Stimulated activated CD8-positive, alpha-beta memory T cell treated with anti-CD3 and anti-CD28 coated beads, Interleukin-12 subunit alpha, Interleukin-12 subunit beta, amount 100 ng/mL, for 1 hour (primary cell): ENCODE measurements around the gene SLC25A11.
A peak's percentile ranks its signal among the peaks of the same experiment; 100 is the strongest.

Source experiments
- DNase-seq: peaks from one replicate; pipeline ENCODE4 v3.0.0-alpha.2; 2020; ENCODE audit warnings: low read depth

SLC25A11 gene, protein sequence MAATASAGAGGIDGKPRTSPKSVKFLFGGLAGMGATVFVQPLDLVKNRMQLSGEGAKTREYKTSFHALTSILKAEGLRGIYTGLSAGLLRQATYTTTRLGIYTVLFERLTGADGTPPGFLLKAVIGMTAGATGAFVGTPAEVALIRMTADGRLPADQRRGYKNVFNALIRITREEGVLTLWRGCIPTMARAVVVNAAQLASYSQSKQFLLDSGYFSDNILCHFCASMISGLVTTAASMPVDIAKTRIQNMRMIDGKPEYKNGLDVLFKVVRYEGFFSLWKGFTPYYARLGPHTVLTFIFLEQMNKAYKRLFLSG

DNA sequence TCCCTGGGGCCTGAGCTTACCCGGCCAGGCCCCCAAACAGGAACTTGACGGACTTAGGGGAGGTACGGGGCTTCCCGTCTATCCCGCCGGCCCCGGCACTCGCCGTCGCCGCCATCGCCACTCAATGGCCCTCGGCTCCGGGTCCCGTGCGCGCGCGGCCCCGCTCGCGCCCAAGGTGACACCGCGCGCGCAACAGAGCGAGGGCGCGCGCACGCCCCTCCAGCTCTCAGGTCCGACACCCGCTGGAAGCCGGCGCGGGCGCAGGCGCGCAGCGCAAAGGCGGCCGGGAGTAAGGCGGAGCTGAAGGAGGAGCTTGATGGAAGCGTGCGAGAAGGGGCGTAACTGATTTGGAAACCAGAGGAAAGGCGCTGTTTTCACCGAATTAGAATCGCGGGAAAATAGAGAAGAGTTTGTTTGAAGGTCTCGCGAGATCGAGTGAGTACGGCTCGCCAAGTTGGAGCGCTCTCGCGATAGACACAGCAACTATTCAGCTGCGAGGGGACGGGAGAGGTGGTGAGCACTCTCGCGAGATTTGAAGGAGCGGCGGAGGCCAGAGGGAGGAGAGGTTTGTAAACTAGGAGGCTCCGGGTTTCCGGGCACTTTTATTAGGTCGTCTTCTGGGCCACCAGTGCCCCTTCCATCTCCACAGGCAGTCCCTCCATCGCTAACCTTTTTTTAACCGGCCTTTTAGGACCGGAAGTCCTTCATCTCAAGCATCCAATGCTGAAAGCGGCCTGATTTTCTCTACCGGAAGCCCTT is at the start of gene SLC25A11, which contains the start of gene RNF167:
SLC25A11 (minus strand) TSS at position 251 of the 759 bp plus-strand sequence; CDS start at position 115, 136 bp downstream.
RNF167 (plus strand) TSS at position 473 of the 759 bp plus-strand sequence. CDS start 642 bp downstream, outside the sequence.
- peak; percentile 92 for DNase-seq

DNA sequence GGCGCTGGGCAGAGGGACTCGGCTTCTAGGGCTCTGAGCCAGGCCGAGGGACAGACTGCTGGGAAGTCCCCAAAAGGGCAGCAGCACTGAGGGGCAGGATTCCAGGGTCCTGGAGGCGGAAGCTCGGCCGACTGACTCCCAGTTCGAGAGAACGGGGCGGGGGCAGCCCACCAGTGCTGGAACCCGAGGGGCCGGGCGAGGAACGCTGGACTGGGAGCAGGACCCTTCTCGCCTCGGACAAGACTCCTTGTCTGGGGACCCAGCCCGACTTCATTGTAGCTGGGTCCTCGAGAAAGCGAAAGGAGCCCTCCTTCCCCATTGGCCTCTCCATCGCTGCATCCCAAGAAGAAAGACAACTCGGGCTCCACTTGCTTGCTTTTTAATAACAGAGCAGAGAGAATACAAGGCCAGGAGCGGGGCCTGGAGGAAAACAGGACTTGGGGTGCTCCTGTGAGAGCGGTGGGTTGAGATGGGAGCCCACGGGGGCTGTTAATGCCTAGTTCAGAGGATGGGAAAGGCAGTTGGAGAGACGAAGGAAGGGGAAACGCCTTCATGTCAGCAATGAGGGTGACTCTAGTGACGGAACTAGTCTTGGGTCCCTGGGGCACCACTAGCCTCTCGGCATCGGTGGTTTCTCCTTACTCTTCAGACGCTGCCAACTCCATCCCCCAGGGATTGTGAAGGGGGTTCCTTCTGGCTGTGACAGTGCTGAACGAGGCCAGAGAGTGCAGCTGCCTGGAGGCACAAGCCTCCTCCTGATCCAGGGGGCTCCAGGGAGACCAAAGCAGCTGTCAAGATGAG is 48.1 kb upstream of the SLC25A11 start:
- DNase-seq, result no peak

DNA sequence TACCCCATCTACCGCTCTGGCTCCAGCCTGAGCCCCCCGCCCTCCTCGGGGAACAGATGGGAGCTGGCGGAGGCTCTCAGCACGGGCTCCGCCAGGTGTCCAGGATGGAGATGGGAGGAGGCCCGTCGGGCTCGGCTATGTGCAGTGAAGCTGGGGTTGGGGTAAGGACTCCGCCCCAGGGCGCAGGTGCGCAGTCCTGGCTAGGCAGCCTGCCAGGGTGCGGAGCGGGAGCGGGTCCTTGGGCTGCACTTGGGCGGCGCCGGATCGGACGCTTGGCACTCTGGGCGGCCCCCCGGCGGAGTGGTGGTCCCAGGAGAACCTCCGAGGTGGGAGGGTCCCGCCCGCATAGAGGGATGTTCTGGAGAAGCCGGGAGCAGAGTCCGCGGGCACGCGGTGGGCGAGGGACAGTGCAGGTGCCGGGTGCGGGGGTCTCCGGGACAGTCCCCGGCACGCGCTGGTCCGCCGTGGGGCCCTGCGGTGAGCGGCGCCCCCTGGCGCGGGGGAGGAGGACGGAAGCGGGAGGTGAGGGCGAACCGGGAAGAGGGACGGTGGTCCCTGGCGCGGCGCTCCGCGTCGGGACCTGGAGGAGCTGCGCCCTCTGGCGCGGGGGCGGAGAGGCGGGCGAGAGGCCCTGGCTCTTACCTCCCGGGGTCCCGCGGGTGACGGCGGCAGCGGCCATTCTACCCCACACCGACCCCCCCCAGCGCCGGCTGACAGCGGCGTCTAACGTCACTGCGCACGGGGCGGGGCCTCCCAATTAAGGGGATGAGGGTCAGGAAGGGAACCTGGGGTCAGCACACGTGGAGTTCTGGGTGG is 47.3 kb upstream of the SLC25A11 start, which contains the start of gene CAMTA2:
CAMTA2 (minus strand) TSS at position 725 of the 816 bp plus-strand sequence. CDS start 1,453 bp downstream, outside the sequence.
- DNase-seq, result peak; percentile 79

DNA sequence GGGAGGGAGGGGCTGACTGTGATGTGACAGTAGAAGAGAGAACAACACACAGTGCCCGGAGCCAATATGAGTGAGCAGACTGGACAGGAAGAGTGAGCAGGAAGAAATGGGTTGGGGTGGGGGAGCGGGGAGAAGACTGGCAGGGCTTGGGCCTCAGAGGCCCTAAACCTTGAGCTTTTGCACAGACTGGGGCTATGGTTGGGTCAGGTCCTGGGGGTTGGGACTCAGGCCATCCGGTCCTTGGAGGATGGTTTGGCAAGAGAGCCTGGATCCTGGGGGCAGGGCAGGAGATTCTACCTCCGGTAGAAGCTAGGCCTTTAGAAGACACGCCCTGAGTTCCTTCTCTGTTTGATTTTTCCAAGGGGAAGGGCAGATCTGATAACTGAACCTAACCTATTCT is 46.6 kb upstream of the SLC25A11 start:
- no peak for DNase-seq

DNA sequence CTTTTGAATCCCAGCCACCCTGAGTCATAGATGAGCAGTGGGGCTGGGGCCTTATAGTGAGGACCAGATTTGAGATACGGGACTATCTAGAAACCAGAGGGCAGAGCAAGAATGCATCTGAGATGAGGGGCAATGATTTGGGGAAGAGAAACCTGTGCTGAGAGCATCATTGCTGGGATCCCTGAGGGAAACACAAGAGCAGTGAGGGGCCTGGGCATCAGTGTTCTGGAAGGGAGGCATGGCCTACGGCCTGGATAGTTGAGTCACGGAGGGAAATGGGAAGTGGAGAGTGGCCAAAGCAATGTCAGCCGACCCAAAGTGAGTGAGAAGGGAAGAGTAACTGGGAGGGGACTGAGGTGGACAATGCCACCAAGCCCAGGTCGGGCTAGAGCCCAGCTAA is 42.5 kb upstream of the SLC25A11 start:
- DNase-seq, result no peak

DNA sequence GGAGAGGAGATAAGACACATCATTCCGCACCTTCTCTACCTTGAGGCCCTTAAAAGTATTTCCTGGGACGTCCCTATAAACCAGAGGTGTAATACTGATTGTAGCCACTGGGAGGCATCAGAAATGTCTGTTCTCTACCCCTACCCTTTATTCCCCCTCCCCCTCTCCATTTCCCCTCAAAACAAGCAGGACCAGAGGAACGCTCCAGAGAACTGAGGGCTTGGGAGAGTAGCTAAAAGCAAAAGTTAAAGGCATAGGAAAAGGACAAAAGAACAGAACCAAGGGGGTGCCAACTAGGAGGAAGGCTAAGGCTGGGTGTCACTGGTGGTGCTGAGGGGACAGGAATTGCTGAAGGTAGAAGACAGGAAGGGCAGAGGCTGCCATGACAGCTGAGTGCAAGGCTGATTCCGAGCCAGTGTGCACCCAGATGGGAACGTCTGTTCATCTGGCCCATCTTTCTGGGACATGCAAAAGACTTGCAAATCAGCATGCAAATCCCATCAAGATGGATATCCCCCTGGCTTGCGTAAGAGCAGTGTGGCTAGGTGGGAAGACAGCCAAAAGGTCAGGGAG is 40.9 kb upstream of the SLC25A11 start:
- no peak for DNase-seq

DNA sequence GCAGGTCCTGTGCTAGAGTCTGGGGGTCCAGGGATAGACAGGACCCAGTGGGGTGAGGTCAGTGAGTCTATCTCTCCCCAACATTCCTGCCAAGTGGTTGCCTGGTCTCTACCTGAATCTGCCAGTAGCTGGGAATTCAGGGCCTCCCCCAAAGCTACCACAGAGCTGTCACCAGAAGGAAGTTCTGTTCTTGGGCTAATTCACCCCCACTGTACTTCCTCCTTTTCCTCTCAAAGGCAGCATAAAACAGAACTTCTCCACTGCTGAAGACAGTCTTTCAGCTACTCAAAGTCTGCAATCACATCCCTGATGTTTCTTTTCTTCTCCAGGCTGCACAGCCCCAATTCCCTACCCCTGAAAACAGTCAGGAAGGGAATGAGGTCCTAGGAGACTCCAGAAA is 38.9 kb upstream of the SLC25A11 start:
- no peak for DNase-seq

DNA sequence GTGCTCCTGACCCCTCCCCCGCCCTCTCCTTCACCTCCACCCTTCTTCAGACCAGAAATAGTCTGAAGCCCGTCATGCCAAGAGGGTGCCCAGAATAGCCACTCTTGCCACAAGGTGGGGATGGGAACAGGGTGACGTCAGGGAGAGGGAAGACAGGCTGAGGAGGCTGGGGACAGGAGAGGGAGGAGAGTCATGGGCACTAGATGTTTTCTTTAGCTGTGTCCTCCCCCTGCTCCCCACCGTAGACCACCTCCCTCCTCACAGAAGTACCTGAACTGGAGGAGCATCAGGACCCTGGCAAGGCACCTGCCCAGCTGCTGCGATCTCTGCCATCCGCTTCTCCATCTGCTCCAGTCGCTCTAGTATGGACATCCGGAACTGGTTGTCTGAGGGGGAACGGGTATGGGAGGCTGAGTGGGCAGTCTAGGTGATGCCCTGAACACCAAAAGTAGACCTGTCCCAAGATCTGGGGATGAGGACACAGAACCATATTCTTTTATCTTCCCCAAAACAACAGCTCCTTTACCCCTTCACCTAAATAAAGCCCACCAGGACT is 34.3 kb upstream of the SLC25A11 start:
- no peak for DNase-seq

DNA sequence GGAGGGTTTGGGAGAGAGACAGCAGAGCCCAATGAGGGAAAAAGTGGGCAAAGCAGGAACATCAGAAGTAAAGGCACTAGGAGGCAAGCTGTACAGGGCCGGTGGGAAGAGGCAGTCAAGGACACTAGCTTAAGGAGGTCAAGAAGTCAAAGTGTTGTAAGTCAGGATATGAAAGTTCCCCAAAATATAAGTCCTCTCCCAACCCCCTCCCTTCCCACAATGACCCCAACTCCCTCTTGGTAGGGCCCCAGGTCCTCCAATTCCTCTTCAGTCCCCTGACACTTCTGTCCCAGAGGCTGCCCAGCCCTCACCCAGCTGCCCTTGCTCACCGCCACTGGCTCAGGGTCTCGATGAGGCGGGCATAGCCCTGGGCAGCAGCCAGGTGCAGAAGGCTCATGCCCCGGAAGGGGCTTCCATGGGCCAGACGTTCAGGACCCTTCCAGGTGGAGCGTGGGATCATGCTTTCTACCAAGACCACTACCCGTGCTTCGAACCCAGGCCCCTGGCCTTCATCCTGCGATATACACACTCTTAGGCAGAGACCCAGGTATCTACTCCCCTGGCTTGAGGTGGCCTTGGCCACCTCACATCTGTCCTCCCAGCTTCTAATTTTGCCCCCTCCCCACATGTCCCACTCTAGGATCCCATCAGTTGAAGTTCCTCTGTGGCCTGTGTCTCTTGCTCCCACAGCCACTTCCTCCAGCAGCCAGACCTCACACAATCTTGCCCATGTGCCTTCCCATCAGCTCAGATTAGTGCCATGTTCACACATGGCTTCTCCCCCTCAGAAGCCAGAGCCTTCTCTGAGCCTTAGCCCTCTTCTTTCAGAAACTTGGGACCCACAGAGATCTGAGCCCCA is 33.6 kb upstream of the SLC25A11 start:
- no peak for DNase-seq

DNA sequence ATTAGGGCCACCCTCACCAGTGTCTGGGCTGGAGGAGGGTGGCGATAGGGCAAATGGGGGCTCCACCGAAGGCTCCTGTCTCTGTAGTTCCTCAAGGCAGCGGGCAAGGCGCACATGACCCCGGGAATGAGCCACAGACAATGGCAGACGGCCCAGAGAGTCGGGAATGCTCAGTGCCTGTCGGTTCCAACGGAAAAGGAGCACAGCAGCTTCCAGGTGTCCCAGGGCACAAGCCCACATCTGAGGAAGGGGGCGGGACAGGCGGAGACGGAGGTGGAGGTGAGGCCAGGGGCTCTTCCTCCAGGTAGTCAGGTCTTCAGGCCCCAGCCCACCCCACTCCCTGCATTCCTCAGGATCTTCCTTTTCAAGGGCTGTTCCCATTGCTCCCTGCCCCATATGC is 32.9 kb upstream of the SLC25A11 start:
- DNase-seq, result no peak

DNA sequence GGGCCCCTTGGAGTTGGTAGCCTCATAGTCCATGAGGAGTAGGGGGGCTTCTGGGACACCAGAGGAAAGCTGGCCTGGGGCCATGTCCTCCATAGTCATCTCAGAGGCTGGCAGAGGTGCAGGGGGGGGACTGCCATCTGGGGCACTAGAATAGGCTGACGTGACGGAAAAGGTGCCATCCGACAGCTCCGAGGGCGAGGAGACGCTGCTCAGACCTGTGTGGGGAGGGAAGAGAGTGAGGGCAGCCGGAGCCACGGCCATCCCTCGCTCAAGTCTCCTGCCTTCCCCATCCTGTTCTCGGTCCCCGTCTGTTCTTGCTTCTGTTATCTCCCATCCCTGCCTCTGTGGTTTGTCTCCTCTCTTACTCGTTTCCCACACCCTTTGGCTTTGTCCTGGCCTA is 32.5 kb upstream of the SLC25A11 start:
- no peak for DNase-seq

DNA sequence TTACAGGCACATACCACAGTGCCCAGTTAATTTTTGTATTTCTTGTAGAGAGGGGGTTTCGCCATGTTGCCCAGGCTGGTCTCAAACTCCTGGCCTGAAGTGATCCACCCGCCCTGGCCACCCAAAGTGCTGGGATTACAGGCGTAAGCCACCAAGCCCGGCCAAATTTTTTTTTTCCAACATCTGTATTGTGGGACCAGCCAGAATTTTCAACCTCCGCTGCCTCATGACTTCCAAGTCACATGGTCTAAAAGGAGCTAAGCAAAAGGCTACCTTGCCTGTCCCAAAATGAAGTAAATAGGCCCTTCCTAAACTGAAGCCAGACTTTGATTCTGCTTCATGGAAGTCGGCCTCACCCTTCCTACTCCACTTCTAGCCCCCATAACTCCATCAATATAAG is 32.0 kb upstream of the SLC25A11 start:
- no peak for DNase-seq

DNA sequence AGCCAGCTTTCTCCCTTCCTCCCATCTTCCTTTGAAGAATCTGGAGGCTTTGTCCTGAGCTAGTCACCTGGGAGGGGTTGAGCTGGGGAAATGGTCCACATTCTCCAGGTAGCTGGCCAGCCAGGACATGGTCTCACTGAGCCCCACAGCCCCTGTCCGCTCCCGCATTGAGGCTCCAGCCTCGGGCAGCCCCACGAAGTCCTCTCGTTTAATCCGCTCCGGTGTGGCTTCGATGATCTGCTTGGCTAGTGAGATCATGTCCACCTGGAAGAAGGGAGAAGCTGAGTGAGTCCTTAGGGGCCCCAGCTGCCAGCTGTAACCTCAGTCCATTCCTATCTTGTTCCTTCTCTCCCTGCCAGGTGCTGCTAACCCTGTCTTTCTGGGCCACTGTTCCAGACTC is 30.4 kb upstream of the SLC25A11 start:
- no peak for DNase-seq

DNA sequence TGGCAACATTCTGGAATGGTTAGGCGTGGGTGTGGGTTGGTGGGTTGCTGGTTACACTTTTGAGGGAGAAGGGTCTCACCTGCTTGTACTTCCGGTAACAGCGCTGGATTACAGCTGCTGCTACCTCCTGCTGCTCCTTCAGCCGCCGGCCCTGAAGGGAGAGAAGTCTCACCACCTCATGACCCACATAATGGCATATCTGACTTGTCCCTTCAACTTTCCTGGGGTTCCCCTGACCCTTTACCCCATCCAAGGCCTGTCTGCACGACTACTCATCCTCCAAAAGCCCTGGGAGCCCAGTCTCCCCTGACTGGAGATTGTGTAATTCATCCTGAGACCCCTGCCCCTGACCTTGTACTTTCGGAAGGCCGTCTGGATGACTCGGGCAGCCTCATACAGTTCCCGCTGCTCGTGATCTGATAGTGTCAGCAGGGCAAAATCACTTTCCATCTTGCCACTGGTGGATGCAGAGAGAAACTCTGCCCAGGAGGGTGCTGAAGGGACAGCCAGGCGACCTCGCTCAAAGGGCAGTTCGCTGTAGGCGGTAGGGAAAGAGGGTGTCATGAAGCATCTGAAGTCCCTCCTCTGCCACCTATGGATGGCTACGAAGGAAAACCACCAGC is 29.8 kb upstream of the SLC25A11 start:
- no peak for DNase-seq

DNA sequence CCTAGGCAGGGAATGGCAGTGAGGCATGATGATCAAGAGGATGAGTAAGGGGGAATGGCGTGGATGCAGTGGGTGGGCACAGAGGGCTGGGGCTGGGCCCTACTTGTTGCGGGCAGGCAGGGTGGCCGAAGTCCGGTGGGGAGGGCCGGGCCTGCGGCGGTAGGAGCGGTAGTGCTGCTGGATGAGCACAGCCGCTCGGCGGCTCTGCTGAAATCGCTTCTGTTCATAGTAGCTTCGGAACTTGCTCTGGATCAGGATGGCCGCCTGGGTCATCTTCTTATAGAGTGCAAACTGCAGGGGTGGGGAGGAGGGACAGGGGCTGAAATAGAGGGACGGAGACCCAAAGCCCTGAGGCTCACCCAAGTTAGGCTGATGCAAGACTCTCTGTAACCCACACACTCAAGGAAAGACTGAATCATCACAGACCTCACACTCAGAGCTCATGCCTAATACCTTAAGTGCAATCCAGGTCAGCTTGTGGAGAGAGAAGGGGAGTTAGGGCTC is 29.3 kb upstream of the SLC25A11 start:
- DNase-seq, result no peak

DNA sequence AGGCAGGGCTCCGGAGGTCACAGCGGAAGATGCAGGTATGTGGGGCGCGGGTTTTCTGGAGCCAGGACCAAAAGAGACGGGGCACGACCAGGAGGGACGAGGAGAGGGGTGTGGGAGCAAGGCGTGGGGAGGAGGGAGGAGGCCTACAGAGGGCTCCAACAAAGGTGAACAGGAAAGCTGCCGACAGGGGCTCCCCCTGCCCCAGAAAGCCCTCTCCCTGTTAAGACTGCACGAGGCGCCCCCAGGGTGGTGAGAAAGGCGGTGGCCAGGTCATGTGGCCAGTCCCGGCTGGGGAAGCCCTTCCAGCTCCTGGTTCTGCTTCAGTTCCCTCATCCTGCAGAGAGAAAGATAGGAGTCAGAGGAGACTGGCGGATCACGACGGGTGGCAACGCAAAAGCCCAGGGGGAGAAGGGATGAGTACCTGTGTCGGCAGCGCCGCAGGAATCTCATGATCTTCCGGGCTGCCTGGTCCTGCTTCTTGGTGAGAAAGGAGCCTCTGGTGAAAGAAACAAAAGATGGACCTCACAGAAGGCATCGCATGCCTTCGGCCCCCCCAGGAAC is 28.7 kb upstream of the SLC25A11 start:
- DNase-seq, result no peak

DNA sequence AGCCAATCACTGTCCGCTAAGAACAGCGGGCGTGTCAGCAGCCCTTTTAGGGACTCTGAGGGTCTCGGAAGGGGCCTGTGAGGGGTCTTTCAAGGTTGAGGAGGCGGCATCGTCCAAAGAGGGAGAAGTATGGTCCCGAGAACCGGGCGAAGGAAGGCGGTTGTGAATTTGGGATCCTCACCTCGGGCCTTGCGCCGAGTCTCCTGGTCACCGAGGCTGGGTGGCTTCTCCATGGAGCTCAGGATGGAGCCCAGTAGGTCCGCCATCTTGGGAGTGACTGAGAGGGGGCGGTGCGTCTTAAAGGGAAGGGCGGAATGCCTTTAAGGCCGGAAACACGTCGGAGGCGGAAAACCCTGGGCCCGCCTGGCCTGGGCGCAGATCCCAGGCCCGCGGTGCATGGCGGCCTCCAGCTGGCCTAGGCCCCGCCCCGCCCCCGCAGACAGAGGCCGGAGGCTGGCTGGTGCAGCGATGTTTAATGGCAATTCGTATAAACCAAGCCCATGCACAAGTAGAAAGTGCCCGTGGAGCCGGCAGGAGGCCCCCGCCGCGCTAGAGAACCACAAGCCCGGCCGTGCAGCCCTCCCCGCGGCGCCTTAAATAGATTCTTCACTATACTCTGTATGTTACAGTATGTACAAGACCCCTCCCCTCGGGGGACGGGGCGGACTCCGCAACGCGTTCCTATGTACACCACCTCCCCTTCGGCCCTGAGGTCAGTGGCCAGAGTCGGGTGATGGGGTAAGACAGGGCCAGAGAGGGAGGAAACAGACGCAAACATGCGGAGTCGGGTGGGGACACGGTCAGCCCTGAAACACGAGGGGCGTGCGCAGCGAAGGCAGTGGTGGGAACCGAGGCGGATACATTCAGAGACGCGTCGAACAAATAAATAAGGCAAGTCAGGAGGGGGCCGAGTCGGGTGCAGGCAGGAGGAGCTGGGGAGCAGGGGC is 28.0 kb upstream of the SLC25A11 start, which contains the start of gene SPAG7:
SPAG7 (minus strand) TSS at position 279 of the 947 bp plus-strand sequence; CDS start at position 266, 13 bp downstream.
- DNase-seq, result peak; percentile 85
